HL-60 (cell line): ENCODE data around the gene EIF4E1B.

Experiments used
- DNase-seq, 2 experiments: peaks; one replicate each; pipeline ENCODE4 v3.0.0-alpha.2; 2010 to 2020; ENCODE audit warnings: low read depth in 1 of 2, low spot score in 1 of 2
- H3K27ac ChIP-seq: fragments of 250-450 bp; sonication (Bioruptor Pico); replicated peaks from 2 replicates; pipeline ENCODE4 v1.5.1; 2020; ENCODE audit warnings: mild to moderate bottlenecking, moderate library complexity
- H3K27me3 ChIP-seq: fragments of 250-450 bp; sonication (Bioruptor Pico); 2 replicates; pipeline ENCODE4 v1.5.1; 2021; ENCODE audit warnings: mild to moderate bottlenecking, moderate library complexity; ENCODE audit not compliant: insufficient read depth, poor library complexity, severe bottlenecking
- H3K4me3 ChIP-seq: replicated peaks from 2 replicates; pipeline ENCODE4 v1.5.1; 2011; ENCODE audit warnings: mild to moderate bottlenecking, control low read depth, low read length; ENCODE audit not compliant: insufficient read depth
- CTCF ChIP-seq: IDR thresholded peaks from one replicate; pipeline ENCODE4 v1.5.1; 2011; ENCODE audit warnings: low read length, control low read depth, inconsistent platforms; ENCODE audit not compliant: insufficient read depth
- GABPA ChIP-seq: IDR thresholded peaks from 2 replicates; pipeline ENCODE4 v1.6.1; 2012; ENCODE audit warnings: low read depth
- POLR2AphosphoS5 ChIP-seq: IDR thresholded peaks from 2 replicates; pipeline ENCODE4 v1.6.1; 2012; ENCODE audit warnings: low read depth
- REST ChIP-seq: IDR thresholded peaks from 2 replicates; pipeline ENCODE4 v1.6.1; 2012; ENCODE audit warnings: low read depth; ENCODE audit not compliant: insufficient replicate concordance
- SPI1 ChIP-seq: IDR thresholded peaks from 2 replicates; pipeline ENCODE4 v1.6.1; 2012; ENCODE audit warnings: low read depth, mild to moderate bottlenecking, borderline replicate concordance

The EIF4E1B gene

GRCh38 chr5:176651472-176651980 lies 21.1 kb downstream of the EIF4E1B start:
- Histone ChIP-seq H3K27ac (no peak overlapping the region), H3K27me3 (no peaks in the 10 kb centered on the region), H3K4me3 (no peak overlapping the region)
- TF ChIP-seq REST (no peak), SPI1 (no peak), CTCF (no peak), POLR2AphosphoS5 (no peak), GABPA (no peak)
- DNase-seq = no peak

- no peak for TF ChIP-seq REST
- no peak for DNase-seq
- Histone ChIP-seq H3K27me3 (no peaks in the 10 kb centered on the region), H3K27ac (no peak overlapping the region), H3K4me3 (no peak overlapping the region)
These were observed 21.7 kb downstream of the EIF4E1B start for GRCh38 chr5:176652136-176652535.

- Histone ChIP-seq H3K27me3 (no peaks in the 10 kb centered on the region), H3K27ac (no peak overlapping the region), H3K4me3 (no peak overlapping the region)
- DNase-seq = no peak
- TF ChIP-seq CTCF = no peak
- TF ChIP-seq SPI1 = no peak
- TF ChIP-seq REST = no peak
- no peak for TF ChIP-seq GABPA
- no peak for TF ChIP-seq POLR2AphosphoS5
These were observed 23.2 kb downstream of the EIF4E1B start for GRCh38 chr5:176653401-176654385.
